HepG2 (cell line): Measurements from ENCODE around the gene ZNF526. TPM values are rescaled to one million over a fixed set of nuclear protein-coding genes. Genes with fewer than 3 reads are reported as not detected.

Experiments
- HNRNPK ChIP-seq: fragments of 200-400 bp; formaldehyde crosslinking; IDR thresholded peaks from 2 replicates; pipeline ENCODE4 v1.6.1; 2018; ENCODE audit warnings: low read length, low read depth, moderate library complexity, mild to moderate bottlenecking; ENCODE audit not compliant: poor library complexity, severe bottlenecking
- JARID2 ChIP-seq: sonication (generic); formaldehyde crosslinking; IDR thresholded peaks from 2 replicates; pipeline ENCODE4 v1.8.1; 2023; ENCODE audit warnings: missing genetic modification reagents, inconsistent platforms; ENCODE audit not compliant: insufficient replicate concordance
- NFYB ChIP-seq: sonication (generic); formaldehyde crosslinking; IDR thresholded peaks from 2 replicates; pipeline ENCODE4 v1.4.0; 2020; ENCODE audit warnings: missing genetic modification reagents
- RARA ChIP-seq: IDR thresholded peaks from 2 replicates; pipeline ENCODE4 v1.6.1; 2016; ENCODE audit warnings: missing genetic modification reagents, missing compliant biosample characterization
- RARG ChIP-seq: sonication (generic); formaldehyde crosslinking; IDR thresholded peaks from 2 replicates; pipeline ENCODE4 v1.4.0; 2020; ENCODE audit warnings: low read depth, mild to moderate bottlenecking, missing genetic modification reagents
- RFXAP ChIP-seq: sonication (generic); formaldehyde crosslinking; IDR thresholded peaks from 2 replicates; pipeline ENCODE4 v1.4.0; 2020; ENCODE audit warnings: missing genetic modification reagents, borderline replicate concordance
- SCMH1 ChIP-seq: sonication (generic); formaldehyde crosslinking; IDR thresholded peaks from 2 replicates; pipeline ENCODE4 v1.9.0; 2021; ENCODE audit warnings: missing genetic modification reagents, mild to moderate bottlenecking, borderline replicate concordance
- SRSF1 ChIP-seq: fragments of 200-400 bp; formaldehyde crosslinking; optimal IDR thresholded peaks from 2 replicates; pipeline ENCODE3; 2017; ENCODE audit warnings: mild to moderate bottlenecking, low read depth, low read length, moderate library complexity
- ZFP37 ChIP-seq: sonication (generic); formaldehyde crosslinking; IDR thresholded peaks from 2 replicates; pipeline ENCODE4 v1.4.0; 2020; ENCODE audit warnings: missing genetic modification reagents, borderline replicate concordance
- ZNF317 ChIP-seq: sonication (generic); formaldehyde crosslinking; IDR thresholded peaks from 2 replicates; pipeline ENCODE4 v1.5.0; 2020; ENCODE audit warnings: mild to moderate bottlenecking, missing genetic modification reagents
- ZNF460 ChIP-seq: sonication (generic); formaldehyde crosslinking; IDR thresholded peaks from 2 replicates; pipeline ENCODE4 v1.5.1; 2020; ENCODE audit warnings: missing genetic modification reagents, mild to moderate bottlenecking, borderline replicate concordance
- ZNF558 ChIP-seq: sonication (generic); formaldehyde crosslinking; IDR thresholded peaks from 2 replicates; pipeline ENCODE4 v1.9.0; 2022; ENCODE audit warnings: mild to moderate bottlenecking, missing genetic modification reagents, borderline replicate concordance
- ZNF598 ChIP-seq: sonication (generic); formaldehyde crosslinking; IDR thresholded peaks from 2 replicates; pipeline ENCODE4 v1.5.1; 2020; ENCODE audit warnings: mild to moderate bottlenecking, missing genetic modification reagents, borderline replicate concordance
- ZNF782 ChIP-seq: sonication (generic); formaldehyde crosslinking; IDR thresholded peaks from 2 replicates; pipeline ENCODE4 v1.4.0; 2020; ENCODE audit warnings: missing genetic modification reagents, mild to moderate bottlenecking, borderline replicate concordance
- ZNF790 ChIP-seq: sonication (generic); formaldehyde crosslinking; IDR thresholded peaks from 2 replicates; pipeline ENCODE4 v1.8.0; 2022; ENCODE audit warnings: missing genetic modification reagents, mild to moderate bottlenecking, borderline replicate concordance
- polyA plus RNA-seq, 8 experiments: library from polyadenylated mRNA; depleted of rRNA in 3 of 8; stranded (reverse) in 7 of 8; unstranded in 1 of 8; fragments of >200 nt; fragmentation: Illumina TruSeq in 4 of 8; extraction: Trizol in 4 of 8; gene quantifications; 2 replicates each; pipeline versions ENCODE4 v1.2.1 to v1.2.3, GENCODE V29; 2011 to 2016; ENCODE audit warnings: low read depth in 4 of 8, missing spikeins in 1 of 8, mixed read lengths in 1 of 8; ENCODE audit not compliant: insufficient read depth in 1 of 8
- total RNA-seq, 5 experiments: library from RNA; depleted of rRNA; stranded (reverse); fragments of >200 nt; fragmentation: Illumina TruSeq; extraction: Trizol; gene quantifications; 2 replicates each; pipeline ENCODE4 v1.2.3, GENCODE V29; 2016; ENCODE audit warnings: low read depth in 1 of 5
- TF ChIP-seq, protein P1 (sequence below): sonication (generic); formaldehyde crosslinking; IDR thresholded peaks from 2 replicates; pipeline ENCODE4 v1.8.1; 2023; ENCODE audit warnings: mild to moderate bottlenecking, inconsistent platforms, moderate library complexity, missing genetic modification reagents, borderline replicate concordance
- TF ChIP-seq, protein P2 (sequence below): sonication (generic); formaldehyde crosslinking; IDR thresholded peaks from 2 replicates; pipeline ENCODE4 v1.8.0; 2023; ENCODE audit warnings: mild to moderate bottlenecking, missing genetic modification reagents
- TF ChIP-seq, protein P3 (sequence below): IDR thresholded peaks from 2 replicates; pipeline ENCODE4 v1.6.1; 2016; ENCODE audit warnings: control low read depth
- TF ChIP-seq, protein P4 (sequence below): sonication (generic); formaldehyde crosslinking; conservative IDR thresholded peaks from 2 replicates; pipeline ENCODE4 v1.8.0; 2022; ENCODE audit warnings: low read depth, missing genetic modification reagents
- TF ChIP-seq, protein P5 (sequence below): sonication (generic); formaldehyde crosslinking; IDR thresholded peaks from 2 replicates; pipeline ENCODE4 v1.4.0; 2020; ENCODE audit warnings: missing genetic modification reagents; ENCODE audit errors: not compliant biosample characterization

The ZNF526 gene
- total and polyA plus RNA-seq, 2 of the 13 experiments (the other 11 are each of a cell fraction or from before 2014, with no cell fraction given) = 3.3 to 8.4 TPM

DNA sequence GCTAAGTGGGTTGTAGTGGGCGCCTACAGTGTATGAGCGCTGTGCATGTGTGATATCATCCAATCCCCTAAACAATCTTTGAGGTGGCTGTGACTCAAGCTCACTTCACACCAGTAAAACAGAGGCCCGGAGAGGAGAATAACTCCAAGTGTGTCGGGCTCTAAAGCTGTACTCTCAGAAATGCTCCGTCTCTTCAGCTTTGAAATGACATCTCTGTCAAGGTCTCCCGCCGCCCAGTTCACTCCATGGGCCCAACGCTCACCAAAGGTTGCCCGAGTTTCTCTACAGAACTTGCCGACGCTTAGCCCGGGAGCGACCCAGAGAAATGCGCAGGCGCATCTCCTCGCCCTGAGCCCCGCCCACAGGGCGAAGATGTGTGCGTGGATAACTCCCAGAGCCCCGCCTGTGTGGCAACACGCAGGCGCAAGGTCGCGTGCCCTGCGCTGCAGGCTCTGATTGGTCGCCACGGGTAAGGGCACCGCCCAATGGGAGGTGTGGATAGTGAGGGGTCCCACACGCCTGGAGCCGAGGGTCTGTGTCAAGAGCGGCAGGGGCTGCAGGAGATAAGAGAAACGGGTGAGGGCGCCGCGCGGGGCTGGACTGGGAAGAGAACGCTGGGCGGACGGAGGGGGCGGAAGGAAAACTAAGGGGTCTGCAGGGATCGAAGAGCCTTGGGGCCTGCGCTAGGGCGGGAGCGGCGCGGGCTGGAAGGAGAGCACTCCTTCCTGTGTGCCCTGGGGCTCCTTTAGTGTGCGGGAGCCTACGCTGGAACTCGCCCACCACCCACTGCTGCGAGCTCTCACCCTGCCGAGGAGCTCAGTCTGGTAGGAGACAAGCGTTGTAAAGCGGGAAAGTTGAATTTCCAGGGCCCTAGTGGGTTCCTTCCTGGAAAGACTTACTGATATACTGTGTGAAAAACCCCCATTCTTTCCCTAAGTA, at the start of gene ZNF526 (continued):
- TF ChIP-seq RARG (CRISPR knock-in tag) = no peak
- peak; percentile 99 for TF ChIP-seq NFYB (CRISPR knock-in tag)
- TF ChIP-seq JARID2 = no peak
- TF ChIP-seq, protein P1, sequence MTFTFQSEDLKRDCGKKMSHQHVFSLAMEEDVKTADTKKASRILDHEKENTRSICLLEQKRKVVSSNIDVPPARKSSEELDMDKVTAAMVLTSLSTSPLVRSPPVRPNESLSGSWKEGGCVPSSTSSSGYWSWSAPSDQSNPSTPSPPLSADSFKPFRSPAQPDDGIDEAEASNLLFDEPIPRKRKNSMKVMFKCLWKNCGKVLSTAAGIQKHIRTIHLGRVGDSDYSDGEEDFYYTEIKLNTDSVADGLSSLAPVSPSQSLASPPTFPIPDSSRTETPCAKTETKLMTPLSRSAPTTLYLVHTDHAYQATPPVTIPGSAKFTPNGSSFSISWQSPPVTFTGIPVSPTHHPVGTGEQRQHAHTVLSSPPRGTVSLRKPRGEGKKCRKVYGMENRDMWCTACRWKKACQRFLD (CRISPR knock-in tag) = no peak
- TF ChIP-seq ZFP37 (CRISPR knock-in tag) = no peak
- peak; percentile 46 for TF ChIP-seq HNRNPK
- TF ChIP-seq, protein P2, sequence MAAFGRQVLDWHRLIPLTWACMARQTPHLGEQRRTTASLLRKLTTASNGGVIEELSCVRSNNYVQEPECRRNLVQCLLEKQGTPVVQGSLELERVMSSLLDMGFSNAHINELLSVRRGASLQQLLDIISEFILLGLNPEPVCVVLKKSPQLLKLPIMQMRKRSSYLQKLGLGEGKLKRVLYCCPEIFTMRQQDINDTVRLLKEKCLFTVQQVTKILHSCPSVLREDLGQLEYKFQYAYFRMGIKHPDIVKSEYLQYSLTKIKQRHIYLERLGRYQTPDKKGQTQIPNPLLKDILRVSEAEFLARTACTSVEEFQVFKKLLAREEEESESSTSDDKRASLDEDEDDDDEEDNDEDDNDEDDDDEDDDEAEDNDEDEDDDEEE (CRISPR knock-in tag) = no peak
- TF ChIP-seq RARA (CRISPR knock-in tag) = no peak
- no peak for TF ChIP-seq ZNF558
- TF ChIP-seq ZNF460 (CRISPR knock-in tag) = no peak; the same call in 1 of the 2 replicates
- TF ChIP-seq SRSF1 = peak; percentile 88
- TF ChIP-seq, protein P3, sequence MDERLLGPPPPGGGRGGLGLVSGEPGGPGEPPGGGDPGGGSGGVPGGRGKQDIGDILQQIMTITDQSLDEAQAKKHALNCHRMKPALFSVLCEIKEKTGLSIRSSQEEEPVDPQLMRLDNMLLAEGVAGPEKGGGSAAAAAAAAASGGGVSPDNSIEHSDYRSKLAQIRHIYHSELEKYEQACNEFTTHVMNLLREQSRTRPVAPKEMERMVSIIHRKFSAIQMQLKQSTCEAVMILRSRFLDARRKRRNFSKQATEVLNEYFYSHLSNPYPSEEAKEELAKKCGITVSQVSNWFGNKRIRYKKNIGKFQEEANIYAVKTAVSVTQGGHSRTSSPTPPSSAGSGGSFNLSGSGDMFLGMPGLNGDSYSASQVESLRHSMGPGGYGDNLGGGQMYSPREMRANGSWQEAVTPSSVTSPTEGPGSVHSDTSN (CRISPR knock-in tag) = no peak
- TF ChIP-seq ZNF782 (CRISPR knock-in tag) = no peak
- TF ChIP-seq ZNF598 (CRISPR knock-in tag) = peak; percentile 58; the same call in 1 of the 2 replicates
- TF ChIP-seq SCMH1 (CRISPR knock-in tag) = no peak
- TF ChIP-seq, protein P4, sequence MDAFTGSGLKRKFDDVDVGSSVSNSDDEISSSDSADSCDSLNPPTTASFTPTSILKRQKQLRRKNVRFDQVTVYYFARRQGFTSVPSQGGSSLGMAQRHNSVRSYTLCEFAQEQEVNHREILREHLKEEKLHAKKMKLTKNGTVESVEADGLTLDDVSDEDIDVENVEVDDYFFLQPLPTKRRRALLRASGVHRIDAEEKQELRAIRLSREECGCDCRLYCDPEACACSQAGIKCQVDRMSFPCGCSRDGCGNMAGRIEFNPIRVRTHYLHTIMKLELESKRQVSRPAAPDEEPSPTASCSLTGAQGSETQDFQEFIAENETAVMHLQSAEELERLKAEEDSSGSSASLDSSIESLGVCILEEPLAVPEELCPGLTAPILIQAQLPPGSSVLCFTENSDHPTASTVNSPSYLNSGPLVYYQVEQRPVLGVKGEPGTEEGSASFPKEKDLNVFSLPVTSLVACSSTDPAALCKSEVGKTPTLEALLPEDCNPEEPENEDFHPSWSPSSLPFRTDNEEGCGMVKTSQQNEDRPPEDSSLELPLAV = no peak
- TF ChIP-seq ZNF790 (CRISPR knock-in tag) = peak; percentile 74; the same call in 1 of the 2 replicates
- TF ChIP-seq, protein P5, sequence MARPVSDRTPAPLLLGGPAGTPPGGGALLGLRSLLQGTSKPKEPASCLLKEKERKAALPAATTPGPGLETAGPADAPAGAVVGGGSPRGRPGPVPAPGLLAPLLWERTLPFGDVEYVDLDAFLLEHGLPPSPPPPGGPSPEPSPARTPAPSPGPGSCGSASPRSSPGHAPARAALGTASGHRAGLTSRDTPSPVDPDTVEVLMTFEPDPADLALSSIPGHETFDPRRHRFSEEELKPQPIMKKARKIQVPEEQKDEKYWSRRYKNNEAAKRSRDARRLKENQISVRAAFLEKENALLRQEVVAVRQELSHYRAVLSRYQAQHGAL (CRISPR knock-in tag) = no peak
- TF ChIP-seq RFXAP (CRISPR knock-in tag) = peak; percentile 99
- peak; percentile 48; the same call in 1 of the 2 replicates for TF ChIP-seq ZNF317 (CRISPR knock-in tag)
